SK-N-SH (cell line): ENCODE measurements around the gene FRS2. TPM values are rescaled to one million over a fixed set of nuclear protein-coding genes. Genes with fewer than 3 reads are reported as not detected.

Experiments
- CTCF ChIA-PET: fragments of 300-600, 350-600 bp; formaldehyde crosslinking; extraction: SDS; loops from one replicate; lab custom pipeline; 2021; lab: Yijun Ruan, JAX
- POLR2A ChIA-PET: fragments of 350-600 bp; sonication (Branson Sonifier 250); formaldehyde crosslinking; extraction: SDS; loops from one replicate; lab custom pipeline; 2020; ENCODE audit warnings: antibody characterized with exemption, inconsistent platforms; lab: Yijun Ruan, JAX
- DNase-seq: peaks from one replicate; pipeline ENCODE4 v3.0.0; 2012
- H2AFZ ChIP-seq: fragments of 200-600 bp; sonication (generic); 2 replicates; pipeline ENCODE4 v1.8.1; 2016; ENCODE audit warnings: antibody characterized with exemption, mild to moderate bottlenecking, low read depth
- H3F3A ChIP-seq: fragments of 200-600 bp; sonication (generic); replicated peaks from 2 replicates; pipeline ENCODE3; 2016; ENCODE audit warnings: antibody characterized with exemption, mild to moderate bottlenecking; ENCODE audit not compliant: insufficient read depth
- H3K27ac ChIP-seq, 2 experiments: fragments of 200-500 bp in 1 of 2; fragments of 200-600 bp in 1 of 2; sonication (Bioruptor generic) in 1 of 2; sonication (generic), shearing (Covaris generic) in 1 of 2; 2 replicates each; pipeline versions ENCODE4 v1.5.1 to v1.6.1; 2014 to 2016; ENCODE audit warnings: low read depth in 2 of 2, inconsistent platforms in 1 of 2, low read length in 1 of 2, mild to moderate bottlenecking in 1 of 2, mixed read lengths in 1 of 2
- H3K27me3 ChIP-seq: fragments of 200-600 bp; sonication (generic), shearing (Covaris generic); 2 replicates; pipeline ENCODE4 v1.6.1; 2016; ENCODE audit warnings: mixed run types; ENCODE audit not compliant: insufficient read depth
- H3K36me3 ChIP-seq, 2 experiments: fragments of 200-500 bp in 1 of 2; fragments of 200-600 bp in 1 of 2; sonication (Bioruptor generic) in 1 of 2; sonication (generic) in 1 of 2; replicated peaks in 1 of 2; 2 replicates each; pipeline versions ENCODE3 to v1.5.1; 2014 to 2016; ENCODE audit warnings: low read length in 1 of 2, mild to moderate bottlenecking in 1 of 2; ENCODE audit not compliant: insufficient read depth in 2 of 2, control insufficient read depth in 1 of 2
- H3K4me1 ChIP-seq, 2 experiments: fragments of 200-500 bp in 1 of 2; fragments of 200-600 bp in 1 of 2; sonication (Bioruptor generic) in 1 of 2; sonication (generic), shearing (Covaris generic) in 1 of 2; 2 replicates each; pipeline versions ENCODE4 v1.5.1 to v1.6.1; 2014 to 2016; ENCODE audit warnings: low read depth in 1 of 2, low read length in 1 of 2, mixed run types in 1 of 2; ENCODE audit not compliant: insufficient read depth in 2 of 2, control insufficient read depth in 1 of 2
- H3K4me2 ChIP-seq: fragments of 200-600 bp; sonication (generic), shearing (Covaris generic); 2 replicates; pipeline ENCODE4 v1.6.1; 2017; ENCODE audit warnings: mixed run types
- H3K4me3 ChIP-seq, 2 experiments: fragments of 200-500 bp in 1 of 2; fragments of 200-600 bp in 1 of 2; sonication (Bioruptor generic) in 1 of 2; sonication (generic), shearing (Covaris generic) in 1 of 2; 2 replicates each; pipeline versions ENCODE4 v1.5.1 to v1.8.1; 2014 to 2016; ENCODE audit warnings: low read depth in 2 of 2, inconsistent platforms in 1 of 2, low read length in 1 of 2, mild to moderate bottlenecking in 1 of 2, mixed read lengths in 1 of 2, moderate library complexity in 1 of 2
- H3K79me2 ChIP-seq: fragments of 200-600 bp; sonication (generic); 2 replicates; pipeline ENCODE4 v1.8.1; 2017; ENCODE audit warnings: mild to moderate bottlenecking; ENCODE audit not compliant: insufficient read depth
- H3K9ac ChIP-seq: fragments of 200-600 bp; sonication (generic); 2 replicates; pipeline ENCODE4 v1.6.1; 2017; ENCODE audit warnings: mixed run types
- H3K9me2 ChIP-seq: fragments of 200-600 bp; sonication (generic); 2 replicates; pipeline ENCODE4 v1.6.1; 2017; ENCODE audit warnings: mixed run types
- H3K9me3 ChIP-seq: fragments of 200-600 bp; sonication (generic); 2 replicates; pipeline ENCODE4 v1.6.1; 2017; ENCODE audit warnings: mixed run types, mild to moderate bottlenecking, moderate library complexity
- H4K20me1 ChIP-seq: fragments of 200-600 bp; sonication (generic); 2 replicates; pipeline ENCODE4 v1.6.1; 2017; ENCODE audit warnings: mild to moderate bottlenecking, mixed run types; ENCODE audit not compliant: insufficient read depth
- ELF1 ChIP-seq: IDR thresholded peaks from 2 replicates; pipeline ENCODE4 v1.4.0; 2012
- EZH2phosphoT487 ChIP-seq: fragments of 200-600 bp; sonication (generic); IDR thresholded peaks from 2 replicates; pipeline ENCODE4 v1.6.1; 2017; ENCODE audit warnings: low read depth, mixed run types, mild to moderate bottlenecking, antibody characterized with exemption, moderate library complexity, borderline replicate concordance
- GABPA ChIP-seq: IDR thresholded peaks from 2 replicates; pipeline ENCODE4 v1.4.0; 2012; ENCODE audit warnings: low read depth, mild to moderate bottlenecking
- MEF2A ChIP-seq: IDR thresholded peaks from 2 replicates; pipeline ENCODE4 v1.4.0; 2012; ENCODE audit warnings: low read depth, borderline replicate concordance
- POLR2AphosphoS5 ChIP-seq: IDR thresholded peaks from 2 replicates; pipeline ENCODE4 v1.6.1; 2012; ENCODE audit warnings: low read depth, low read length
- RAD21 ChIP-seq: IDR thresholded peaks from 2 replicates; pipeline ENCODE4 v1.6.1; 2012; ENCODE audit warnings: mild to moderate bottlenecking, low read length
- RFX5 ChIP-seq: IDR thresholded peaks from 2 replicates; pipeline ENCODE4 v1.6.1; 2012; ENCODE audit warnings: mild to moderate bottlenecking, improper control_type of control experiment, low read length
- SMC3 ChIP-seq: IDR thresholded peaks from 2 replicates; pipeline ENCODE4 v1.6.1; 2012; ENCODE audit warnings: low read depth, low read length, improper control_type of control experiment
- TEAD4 ChIP-seq: IDR thresholded peaks from 2 replicates; pipeline ENCODE4 v1.4.0; 2012; ENCODE audit warnings: mild to moderate bottlenecking, borderline replicate concordance; ENCODE audit not compliant: insufficient read depth
- WGBS: methylation state at CpG from one replicate; pipeline ENCODE4 v1.1.6; 2017; ENCODE audit warnings: low lambda C conversion rate; 5-methylcytosine and 5-hydroxymethylcytosine counted together
- polyA plus RNA-seq, 3 experiments: library from polyadenylated mRNA; depleted of rRNA; stranded (reverse); fragments of >200 nt; gene quantifications; 2 replicates each; pipeline ENCODE4 v1.2.3, GENCODE V29; 2012
- TF ChIP-seq, protein P1 (sequence below): fragments of 150-350 bp; IDR thresholded peaks from 2 replicates; pipeline ENCODE4 v1.6.1; 2016; ENCODE audit warnings: mild to moderate bottlenecking, low read depth, low read length
- TF ChIP-seq, protein P2 (sequence below): fragments of 200-600 bp; sonication (generic); IDR thresholded peaks from 2 replicates; pipeline ENCODE4 v1.6.1; 2017; ENCODE audit warnings: antibody characterized with exemption, mild to moderate bottlenecking, moderate library complexity
- TF ChIP-seq, protein P3 (sequence below): IDR thresholded peaks from 2 replicates; pipeline ENCODE4; 2012
- TF ChIP-seq, protein P4 (sequence below): IDR thresholded peaks from 2 replicates; pipeline ENCODE4 v1.4.0; 2012; ENCODE audit warnings: low read depth, borderline replicate concordance

The FRS2 gene
- polyA plus RNA-seq, 1 of the 3 experiments (the other 2 are of a cell fraction) = 7.1 TPM

DNA sequence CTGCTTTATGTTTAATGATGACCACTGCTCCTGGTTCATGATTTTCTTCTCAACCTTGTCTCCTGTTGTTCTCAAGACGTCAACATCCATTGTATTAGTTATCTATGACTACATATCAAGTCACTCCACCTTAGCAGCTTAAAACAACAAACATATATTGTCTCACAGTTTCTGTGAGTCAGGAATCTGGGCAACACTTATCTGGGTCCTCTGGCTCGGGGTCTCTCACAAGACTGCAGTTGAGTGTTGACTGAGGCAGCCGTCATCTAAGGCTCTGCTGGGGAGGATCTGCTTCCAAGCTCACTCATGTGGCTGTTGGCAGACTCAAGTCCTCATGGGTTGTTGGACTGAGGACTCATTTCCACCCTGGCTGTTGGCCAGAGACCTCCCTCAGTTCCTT, 27.3 kb upstream of the FRS2 start (continued):
- TF ChIP-seq, protein P1, sequence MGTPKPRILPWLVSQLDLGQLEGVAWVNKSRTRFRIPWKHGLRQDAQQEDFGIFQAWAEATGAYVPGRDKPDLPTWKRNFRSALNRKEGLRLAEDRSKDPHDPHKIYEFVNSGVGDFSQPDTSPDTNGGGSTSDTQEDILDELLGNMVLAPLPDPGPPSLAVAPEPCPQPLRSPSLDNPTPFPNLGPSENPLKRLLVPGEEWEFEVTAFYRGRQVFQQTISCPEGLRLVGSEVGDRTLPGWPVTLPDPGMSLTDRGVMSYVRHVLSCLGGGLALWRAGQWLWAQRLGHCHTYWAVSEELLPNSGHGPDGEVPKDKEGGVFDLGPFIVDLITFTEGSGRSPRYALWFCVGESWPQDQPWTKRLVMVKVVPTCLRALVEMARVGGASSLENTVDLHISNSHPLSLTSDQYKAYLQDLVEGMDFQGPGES = no peak
- TF ChIP-seq ELF1 (no peak), SMC3 (no peak), POLR2AphosphoS5 (no peak), EZH2phosphoT487 (no peak)
- TF ChIP-seq, protein P2, sequence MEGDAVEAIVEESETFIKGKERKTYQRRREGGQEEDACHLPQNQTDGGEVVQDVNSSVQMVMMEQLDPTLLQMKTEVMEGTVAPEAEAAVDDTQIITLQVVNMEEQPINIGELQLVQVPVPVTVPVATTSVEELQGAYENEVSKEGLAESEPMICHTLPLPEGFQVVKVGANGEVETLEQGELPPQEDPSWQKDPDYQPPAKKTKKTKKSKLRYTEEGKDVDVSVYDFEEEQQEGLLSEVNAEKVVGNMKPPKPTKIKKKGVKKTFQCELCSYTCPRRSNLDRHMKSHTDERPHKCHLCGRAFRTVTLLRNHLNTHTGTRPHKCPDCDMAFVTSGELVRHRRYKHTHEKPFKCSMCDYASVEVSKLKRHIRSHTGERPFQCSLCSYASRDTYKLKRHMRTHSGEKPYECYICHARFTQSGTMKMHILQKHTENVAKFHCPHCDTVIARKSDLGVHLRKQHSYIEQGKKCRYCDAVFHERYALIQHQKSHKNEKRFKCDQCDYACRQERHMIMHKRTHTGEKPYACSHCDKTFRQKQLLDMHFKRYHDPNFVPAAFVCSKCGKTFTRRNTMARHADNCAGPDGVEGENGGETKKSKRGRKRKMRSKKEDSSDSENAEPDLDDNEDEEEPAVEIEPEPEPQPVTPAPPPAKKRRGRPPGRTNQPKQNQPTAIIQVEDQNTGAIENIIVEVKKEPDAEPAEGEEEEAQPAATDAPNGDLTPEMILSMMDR = no peak

DNA sequence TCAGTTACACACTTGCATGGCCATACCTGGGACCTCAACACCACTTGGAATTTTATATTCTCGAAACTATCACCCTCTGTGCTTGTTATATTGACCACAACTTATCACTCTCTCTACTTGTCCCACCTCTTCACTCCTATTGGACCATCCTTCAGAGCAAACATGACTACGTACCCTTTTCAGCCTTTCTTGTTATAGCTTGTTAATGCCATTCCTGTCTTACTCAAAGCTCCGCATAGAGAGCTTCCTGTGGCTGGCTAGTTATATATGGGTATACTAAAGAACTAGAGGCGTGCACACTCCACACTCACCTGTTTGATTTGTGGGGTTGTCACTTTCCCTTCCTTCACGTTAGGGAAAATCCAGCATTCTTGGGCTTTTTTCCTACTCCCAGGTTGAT, 26.3 kb upstream of the FRS2 start:
- no peak overlapping the region for H2AFZ ChIP-seq
- no peaks in the 10 kb centered on the region for H3K36me3 ChIP-seq
- no peaks in the 10 kb centered on the region for H3F3A ChIP-seq
- DNase-seq = no peak
- no peak overlapping the region for H3K9ac ChIP-seq
- H3K79me2 ChIP-seq = no peaks in the 10 kb centered on the region
- H3K9me3 ChIP-seq = no peaks in the 10 kb centered on the region
- no peaks in the 10 kb centered on the region for H3K9me2 ChIP-seq
- no peak overlapping the region for H3K27ac ChIP-seq
- POLR2A ChIA-PET = no interaction called here
- no peaks in the 10 kb centered on the region for H4K20me1 ChIP-seq
- no peaks in the 10 kb centered on the region for H3K27me3 ChIP-seq
- 78% methylated on average over 5 of the region's 5 CpGs for WGBS
- no peak overlapping the region for H3K4me2 ChIP-seq
- no peak overlapping the region for H3K4me3 ChIP-seq
- TF ChIP-seq RAD21 (no peak), GABPA (no peak), MEF2A (no peak), RFX5 (no peak), TEAD4 (no peak), EZH2phosphoT487 (no peak)
- TF ChIP-seq, protein P3, sequence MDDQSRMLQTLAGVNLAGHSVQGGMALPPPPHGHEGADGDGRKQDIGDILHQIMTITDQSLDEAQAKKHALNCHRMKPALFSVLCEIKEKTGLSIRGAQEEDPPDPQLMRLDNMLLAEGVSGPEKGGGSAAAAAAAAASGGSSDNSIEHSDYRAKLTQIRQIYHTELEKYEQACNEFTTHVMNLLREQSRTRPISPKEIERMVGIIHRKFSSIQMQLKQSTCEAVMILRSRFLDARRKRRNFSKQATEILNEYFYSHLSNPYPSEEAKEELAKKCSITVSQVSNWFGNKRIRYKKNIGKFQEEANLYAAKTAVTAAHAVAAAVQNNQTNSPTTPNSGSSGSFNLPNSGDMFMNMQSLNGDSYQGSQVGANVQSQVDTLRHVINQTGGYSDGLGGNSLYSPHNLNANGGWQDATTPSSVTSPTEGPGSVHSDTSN = no peak
- TF ChIP-seq, protein P4, sequence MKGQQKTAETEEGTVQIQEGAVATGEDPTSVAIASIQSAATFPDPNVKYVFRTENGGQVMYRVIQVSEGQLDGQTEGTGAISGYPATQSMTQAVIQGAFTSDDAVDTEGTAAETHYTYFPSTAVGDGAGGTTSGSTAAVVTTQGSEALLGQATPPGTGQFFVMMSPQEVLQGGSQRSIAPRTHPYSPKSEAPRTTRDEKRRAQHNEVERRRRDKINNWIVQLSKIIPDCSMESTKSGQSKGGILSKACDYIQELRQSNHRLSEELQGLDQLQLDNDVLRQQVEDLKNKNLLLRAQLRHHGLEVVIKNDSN = no peak
- H3K4me1 ChIP-seq = no peaks in the 10 kb centered on the region
- CTCF ChIA-PET = interaction anchor here (1.2 kb wide), 1 partner anchor 105 kb away, joined by 3 read pairs; no protein-coding TSS in a partner anchor
